Stimulated activated CD4-positive, alpha-beta T cell treated with anti-CD3 and anti-CD28 coated beads, Interleukin-2, amount 100 ng/mL, for 4 hours (primary cell): Measurements from ENCODE around the gene SYT17.

Experiments used
- DNase-seq: peaks from one replicate; pipeline ENCODE4 v3.0.0-alpha.2; 2020; ENCODE audit warnings: low read depth

SYT17 gene

GRCh38 chr16:19301931-19302330 lies 133.9 kb downstream of the SYT17 start:
- no peak for DNase-seq

GRCh38 chr16:19304750-19305149 lies 136.7 kb downstream of the SYT17 start:
- no peak for DNase-seq

- DNase-seq: no peak
These were observed 137.4 kb downstream of the SYT17 start for GRCh38 chr16:19305443-19305842.

GRCh38 chr16:19307587-19308241 lies 139.7 kb downstream of the SYT17 start:
- DNase-seq: no peak

GRCh38 chr16:19308392-19308791 lies 140.4 kb downstream of the SYT17 start:
- no peak for DNase-seq

- DNase-seq: no peak
These were observed 141.1 kb downstream of the SYT17 start for GRCh38 chr16:19309178-19309577.

GRCh38 chr16:19314718-19315425 lies 146.8 kb downstream of the SYT17 start:
- no peak for DNase-seq

- no peak for DNase-seq
These were observed 147.9 kb downstream of the SYT17 start for GRCh38 chr16:19315889-19316433.

GRCh38 chr16:19316846-19317245 lies 148.8 kb downstream of the SYT17 start:
- no peak for DNase-seq
